HS-27A (cell line): Measurements from ENCODE around the gene COQ8B.
"Not testable (repeated sequence)": the region's sequence is repeated elsewhere in the genome, so short reads cannot be mapped to it uniquely, and the experiment has no call there.

Experiments used
- DNase-seq: peaks from one replicate; pipeline ENCODE4 v3.0.0-alpha.2; 2012; ENCODE audit warnings: low read depth, missing footprints

COQ8B gene

GRCh38 chr19:40716482-40717324 lies at the start of gene COQ8B, which contains the start of gene ITPKC:
Gene COQ8B (minus strand): TSS chr19:40716886. CDS start chr19:40714632, 2,254 bp downstream.
Gene ITPKC (plus strand): TSS chr19:40717112. CDS start chr19:40717136, 24 bp downstream.
- peak; percentile 100 for DNase-seq

GRCh38 chr19:40766385-40766784 lies 49.7 kb upstream of the COQ8B start:
- not testable (repeated sequence) for DNase-seq

- no peak for DNase-seq
Measured at GRCh38 chr19:40763963-40764362, 47.3 kb upstream of the COQ8B start.

GRCh38 chr19:40763526-40763925 lies 46.8 kb upstream of the COQ8B start:
- no peak for DNase-seq

- no peak for DNase-seq
Measured at GRCh38 chr19:40762754-40763470, 46.2 kb upstream of the COQ8B start.

GRCh38 chr19:40759352-40759751 lies 42.7 kb upstream of the COQ8B start:
- DNase-seq, result no peak

GRCh38 chr19:40758491-40758890 lies 41.8 kb upstream of the COQ8B start:
- DNase-seq, result no peak

GRCh38 chr19:40756502-40757110 lies 39.9 kb upstream of the COQ8B start:
- no peak for DNase-seq

GRCh38 chr19:40755791-40756190 lies 39.1 kb upstream of the COQ8B start:
- no peak for DNase-seq

- no peak for DNase-seq
Measured at GRCh38 chr19:40755248-40755624, 38.5 kb upstream of the COQ8B start.

- DNase-seq, result no peak
Measured at GRCh38 chr19:40754611-40755247, 38.0 kb upstream of the COQ8B start.

- DNase-seq, result no peak
Measured at GRCh38 chr19:40752257-40752781, 35.6 kb upstream of the COQ8B start.

- DNase-seq, result peak; percentile 100
Measured at GRCh38 chr19:40750874-40751537, 34.3 kb upstream of the COQ8B start, which contains the start of gene SNRPA. Gene SNRPA (plus strand): TSS chr19:40751203. CDS start chr19:40751409, 206 bp downstream.

- peak; percentile 100 for DNase-seq
Measured at GRCh38 chr19:40750058-40750873, 33.6 kb upstream of the COQ8B start, which contains the start of gene ACTMAP. Gene ACTMAP (minus strand): TSS chr19:40750477. CDS start chr19:40749803, 674 bp downstream.

GRCh38 chr19:40747536-40747935 lies 30.9 kb upstream of the COQ8B start:
- no peak for DNase-seq

- no peak for DNase-seq
Measured at GRCh38 chr19:40745402-40745780, 28.7 kb upstream of the COQ8B start.

- DNase-seq, result no peak
Measured at GRCh38 chr19:40744554-40745401, 28.1 kb upstream of the COQ8B start.

- no peak for DNase-seq
Measured at GRCh38 chr19:40743926-40744325, 27.2 kb upstream of the COQ8B start.

- no peak for DNase-seq
Measured at GRCh38 chr19:40742886-40743285, 26.2 kb upstream of the COQ8B start.
